ENCODE results near the gene FGF19.
A peak's percentile ranks its signal among the peaks of the same experiment; 100 is the strongest.

DNA sequence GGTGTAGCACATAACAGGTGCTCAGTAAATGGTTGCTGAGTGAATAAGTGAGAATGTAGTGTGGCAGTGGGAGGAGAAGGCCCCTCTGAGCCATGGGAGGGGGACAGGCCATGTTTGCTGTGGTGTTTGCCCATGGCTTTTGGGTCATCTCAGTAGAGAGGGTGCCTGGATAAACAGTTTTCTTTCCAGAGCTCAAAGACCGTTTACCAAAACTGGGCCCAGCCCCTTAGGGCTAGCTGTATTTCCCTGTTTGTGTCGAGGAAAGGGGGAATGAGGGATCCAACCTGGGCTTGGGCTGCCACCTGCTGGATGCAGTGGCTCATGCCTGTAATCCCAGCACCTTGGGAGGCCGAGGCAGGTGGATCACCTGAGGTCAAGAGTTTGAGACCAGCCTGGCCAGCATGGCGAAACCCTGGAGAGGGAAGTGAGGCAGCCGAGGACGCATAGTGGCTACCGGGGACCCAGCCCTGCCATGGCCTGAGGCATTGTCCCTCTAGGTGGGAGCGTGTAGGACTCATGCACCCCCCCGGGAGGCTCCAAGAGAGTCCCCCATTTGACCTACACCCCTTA lies 20.0 kb downstream of the FGF19 start:
- peak; percentile 83 for TF ChIP-seq CTCF (conservative IDR thresholded peaks at IDR 0.05; ENCODE audit: low read depth, low read length)
- TF ChIP-seq EZH2 (IDR thresholded peaks at IDR 0.05; ENCODE audit: borderline replicate concordance, low read depth, low read length, poor library complexity, severe bottlenecking) = no peak
